Hindlimb muscle (tissue), 1 donor: Measurements from ENCODE around the gene ZSWIM1. TPM values are rescaled to one million over a fixed set of nuclear protein-coding genes. Genes with fewer than 3 reads are reported as not detected.
"Not testable (repeated sequence)": the region's sequence is repeated elsewhere in the genome, so short reads cannot be mapped to it uniquely, and the experiment has no call there.

Experiments
- DNase-seq: peaks from one replicate; pipeline ENCODE4 v3.0.0-alpha.2; 2013
- polyA plus RNA-seq: library from polyadenylated mRNA; unstranded; fragments of 120-200 nt; gene quantifications from one replicate; pipeline ENCODE4 v1.2.1, GENCODE V29; 2013; ENCODE audit not compliant: insufficient read length

ZSWIM1 gene
- polyA plus RNA-seq, 1 donor = 11.9 TPM

GRCh38 chr20:45890077-45890984, 9.3 kb downstream of the ZSWIM1 start:
- peak; percentile 84 for DNase-seq

GRCh38 chr20:45890985-45891983, 10.3 kb downstream of the ZSWIM1 start, which contains the start of the genes CTSA and NEURL2:
Gene CTSA (plus strand): TSS chr20:45891335. CDS start chr20:45891569, 234 bp downstream.
Gene NEURL2 (minus strand): TSS chr20:45891208. CDS start chr20:45890991, 217 bp downstream.
- peak; percentile 94 for DNase-seq

GRCh38 chr20:45892049-45892825, 11.2 kb downstream of the ZSWIM1 start:
- no peak for DNase-seq

GRCh38 chr20:45892828-45893500, 11.9 kb downstream of the ZSWIM1 start:
- DNase-seq = no peak

- no peak for DNase-seq
Measured at GRCh38 chr20:45893831-45894230, 12.8 kb downstream of the ZSWIM1 start.

- no peak for DNase-seq
Measured at GRCh38 chr20:45894797-45895196, 13.8 kb downstream of the ZSWIM1 start.

GRCh38 chr20:45896641-45897161, 15.7 kb downstream of the ZSWIM1 start:
- no peak for DNase-seq

GRCh38 chr20:45897289-45897688, 16.3 kb downstream of the ZSWIM1 start:
- no peak for DNase-seq

GRCh38 chr20:45897692-45898091, 16.7 kb downstream of the ZSWIM1 start:
- DNase-seq = no peak

GRCh38 chr20:45898285-45898684, 17.3 kb downstream of the ZSWIM1 start:
- no peak for DNase-seq

- DNase-seq = no peak
Measured at GRCh38 chr20:45899046-45899835, 18.2 kb downstream of the ZSWIM1 start.

GRCh38 chr20:45901332-45901731, 20.3 kb downstream of the ZSWIM1 start:
- DNase-seq = not testable (repeated sequence)

- DNase-seq = no peak
Measured at GRCh38 chr20:45902199-45902701, 21.2 kb downstream of the ZSWIM1 start.

GRCh38 chr20:45904583-45905504, 23.8 kb downstream of the ZSWIM1 start:
- DNase-seq = no peak

GRCh38 chr20:45905505-45906079, 24.6 kb downstream of the ZSWIM1 start:
- no peak for DNase-seq

- DNase-seq = no peak
Measured at GRCh38 chr20:45907219-45907948, 26.4 kb downstream of the ZSWIM1 start.

GRCh38 chr20:45908084-45908483, 27.1 kb downstream of the ZSWIM1 start:
- DNase-seq = no peak

- no peak for DNase-seq
Measured at GRCh38 chr20:45909336-45909808, 28.3 kb downstream of the ZSWIM1 start.
